IPS-15b (cell line): ENCODE measurements around the gene UBASH3B.

Source experiments
- H3K27me3 ChIP-seq: one replicate; pipeline ENCODE4 v1.6.1; 2013; ENCODE audit warnings: low read length; ENCODE audit not compliant: control insufficient read depth, insufficient read depth
- H3K36me3 ChIP-seq: one replicate; pipeline ENCODE4 v1.6.1; 2013; ENCODE audit warnings: low read length; ENCODE audit not compliant: control insufficient read depth, insufficient read depth
- H3K4me1 ChIP-seq: one replicate; pipeline ENCODE4 v1.6.1; 2013; ENCODE audit warnings: mild to moderate bottlenecking, low read length; ENCODE audit not compliant: control insufficient read depth, insufficient read depth
- H3K4me3 ChIP-seq: one replicate; pipeline ENCODE4 v1.5.1; 2013; ENCODE audit warnings: low read depth, low read length
- H3K9ac ChIP-seq: one replicate; pipeline ENCODE4 v1.6.1; 2013; ENCODE audit warnings: low read depth, mild to moderate bottlenecking, low read length
- H3K9me3 ChIP-seq: one replicate; pipeline ENCODE4 v1.6.1; 2013; ENCODE audit warnings: mild to moderate bottlenecking, low read length; ENCODE audit not compliant: control insufficient read depth, insufficient read depth

The UBASH3B gene

DNA sequence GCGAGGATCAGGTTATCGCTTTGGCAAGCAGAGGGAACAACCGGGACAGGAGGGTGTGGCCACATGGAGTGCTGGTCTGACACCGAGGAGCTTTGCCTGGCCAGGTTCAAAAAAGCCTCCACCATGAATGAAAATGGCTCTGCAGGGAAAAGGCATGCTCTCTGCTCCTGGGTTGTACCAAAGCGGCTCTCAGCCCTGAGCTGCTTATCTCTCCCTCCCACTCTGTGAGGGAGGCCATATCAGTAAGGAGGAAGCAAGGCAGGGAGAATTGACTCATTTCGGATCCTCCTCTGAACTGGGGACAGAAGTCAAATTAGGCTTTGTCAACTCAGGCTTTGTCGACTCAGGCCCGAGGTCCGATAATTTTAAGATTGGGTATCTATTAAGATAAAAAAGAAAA is 99.9 kb downstream of the UBASH3B start:
- no peak overlapping the region for H3K9ac ChIP-seq
- H3K36me3 ChIP-seq, result no peaks in the 10 kb centered on the region
- no peaks in the 10 kb centered on the region for H3K4me1 ChIP-seq
- H3K27me3 ChIP-seq, result no peaks in the 10 kb centered on the region
- H3K9me3 ChIP-seq, result no peaks in the 10 kb centered on the region
- no peak overlapping the region for H3K4me3 ChIP-seq

DNA sequence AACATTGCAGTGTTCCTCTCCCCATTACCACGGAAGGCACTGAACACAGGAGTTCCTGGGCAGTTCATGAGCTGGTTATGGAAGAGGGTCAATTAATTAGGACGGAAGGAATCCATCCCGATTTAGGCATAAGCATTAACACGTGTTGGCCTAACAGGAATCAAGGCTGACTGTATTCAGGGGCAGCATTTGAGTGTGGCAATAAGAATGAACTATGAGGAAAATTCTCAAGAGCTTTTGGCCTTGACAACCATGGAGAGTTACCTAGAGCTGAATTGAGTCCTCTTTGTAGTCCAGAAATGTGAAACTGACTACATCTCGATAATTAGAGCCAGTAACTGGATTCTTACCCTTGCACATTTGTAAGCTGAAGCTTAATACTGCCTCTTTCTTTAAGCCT is 100.4 kb downstream of the UBASH3B start:
- Histone ChIP-seq H3K27me3 (no peaks in the 10 kb centered on the region), H3K4me3 (no peak overlapping the region), H3K36me3 (no peaks in the 10 kb centered on the region), H3K9me3 (no peaks in the 10 kb centered on the region), H3K9ac (no peak overlapping the region), H3K4me1 (no peaks in the 10 kb centered on the region)

DNA sequence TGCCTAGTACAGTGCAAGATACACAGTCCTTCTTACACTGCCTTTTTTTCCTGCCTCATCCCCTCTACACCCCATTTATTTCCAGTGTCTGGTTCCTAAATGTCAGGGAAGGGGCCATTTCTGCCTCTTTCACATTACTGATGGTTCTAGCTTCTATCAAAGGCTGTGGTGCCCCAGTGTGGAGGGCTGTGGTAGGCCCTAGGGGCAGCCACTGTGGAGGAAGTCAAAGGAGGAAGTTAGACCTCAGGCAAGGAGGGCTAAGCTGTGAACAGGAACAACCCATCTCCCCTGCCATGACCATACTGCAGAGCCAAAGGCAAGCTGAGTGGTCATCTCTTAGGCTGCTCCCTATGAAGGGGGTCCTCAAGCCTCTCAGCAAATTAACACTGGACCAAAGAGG is 100.9 kb downstream of the UBASH3B start:
- no peaks in the 10 kb centered on the region for H3K9me3 ChIP-seq
- H3K9ac ChIP-seq, result no peak overlapping the region
- no peaks in the 10 kb centered on the region for H3K4me1 ChIP-seq
- no peak overlapping the region for H3K4me3 ChIP-seq
- no peaks in the 10 kb centered on the region for H3K27me3 ChIP-seq
- H3K36me3 ChIP-seq, result no peaks in the 10 kb centered on the region

DNA sequence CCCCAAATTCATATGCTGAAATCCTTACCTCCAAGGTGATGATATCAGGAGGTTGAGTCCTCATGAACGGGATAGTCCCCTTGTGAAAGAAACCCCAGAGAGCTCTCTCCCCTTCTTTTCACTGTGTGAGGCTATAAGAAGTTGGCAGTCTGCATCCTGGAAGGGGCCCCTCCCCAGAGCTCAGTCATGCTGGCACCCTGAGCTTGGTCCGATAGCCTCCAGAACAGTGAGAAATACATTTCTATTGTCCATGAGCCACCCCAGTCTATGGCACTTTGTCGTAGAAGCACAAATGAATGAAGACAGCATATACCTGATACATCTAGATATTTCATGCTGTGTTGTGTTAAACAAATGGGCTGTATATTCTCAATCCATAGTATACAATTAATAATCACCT is 101.7 kb downstream of the UBASH3B start:
- Histone ChIP-seq H3K4me1 (no peaks in the 10 kb centered on the region), H3K9me3 (no peaks in the 10 kb centered on the region), H3K36me3 (no peaks in the 10 kb centered on the region)

DNA sequence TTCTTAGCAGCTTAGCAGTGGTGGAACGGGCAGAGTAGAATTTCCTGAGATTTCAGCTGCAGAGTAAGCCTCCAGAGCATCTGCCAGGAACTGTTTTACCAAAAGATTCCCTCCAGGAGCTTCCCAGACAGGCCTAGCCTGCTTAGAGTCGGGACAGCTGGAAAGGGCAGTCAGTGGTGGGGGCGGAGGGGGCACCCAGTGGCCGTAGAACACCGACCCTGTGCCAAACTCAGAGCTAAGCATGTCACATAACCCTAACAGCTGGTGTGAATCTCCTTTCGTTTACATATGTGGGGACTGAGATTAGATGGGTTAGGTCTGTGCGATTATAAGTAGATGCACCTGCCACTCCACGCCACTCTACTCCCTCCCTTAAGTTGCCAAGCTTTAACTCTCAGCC is 102.8 kb downstream of the UBASH3B start:
- H3K36me3 ChIP-seq, result no peaks in the 10 kb centered on the region
- no peaks in the 10 kb centered on the region for H3K27me3 ChIP-seq
- no peaks in the 10 kb centered on the region for H3K4me1 ChIP-seq

More for the DNA sequence above, 101.7 kb downstream of the UBASH3B start:
- H3K27me3 ChIP-seq, result no peaks in the 10 kb centered on the region
- H3K4me3 ChIP-seq, result no peak overlapping the region
- H3K9ac ChIP-seq, result no peak overlapping the region

DNA sequence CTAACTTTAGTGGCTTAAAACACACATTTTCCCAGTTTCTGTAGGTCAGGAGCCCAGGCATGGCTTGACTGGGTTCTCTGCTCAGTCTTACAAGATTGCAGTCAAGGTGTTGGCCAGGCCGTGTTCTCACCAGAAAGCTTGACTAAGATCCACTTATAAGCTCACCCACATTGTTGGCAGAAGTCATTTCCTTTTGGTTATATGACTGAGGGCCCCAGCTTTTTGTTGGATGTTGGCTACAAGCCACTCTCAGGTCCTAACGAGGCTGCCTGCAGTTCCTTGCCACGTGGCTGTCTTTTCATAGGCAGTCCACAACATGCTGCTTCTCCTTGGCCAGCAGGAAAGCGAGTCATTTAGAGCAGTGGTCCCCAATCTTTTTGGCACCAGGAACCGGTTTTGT is 103.5 kb downstream of the UBASH3B start:
- Histone ChIP-seq H3K4me1 (no peaks in the 10 kb centered on the region), H3K9ac (no peak overlapping the region), H3K27me3 (no peaks in the 10 kb centered on the region), H3K4me3 (no peak overlapping the region), H3K36me3 (no peaks in the 10 kb centered on the region), H3K9me3 (no peaks in the 10 kb centered on the region)

More for the DNA sequence above, 102.8 kb downstream of the UBASH3B start:
- no peaks in the 10 kb centered on the region for H3K9me3 ChIP-seq
- H3K9ac ChIP-seq, result no peak overlapping the region
- no peak overlapping the region for H3K4me3 ChIP-seq

DNA sequence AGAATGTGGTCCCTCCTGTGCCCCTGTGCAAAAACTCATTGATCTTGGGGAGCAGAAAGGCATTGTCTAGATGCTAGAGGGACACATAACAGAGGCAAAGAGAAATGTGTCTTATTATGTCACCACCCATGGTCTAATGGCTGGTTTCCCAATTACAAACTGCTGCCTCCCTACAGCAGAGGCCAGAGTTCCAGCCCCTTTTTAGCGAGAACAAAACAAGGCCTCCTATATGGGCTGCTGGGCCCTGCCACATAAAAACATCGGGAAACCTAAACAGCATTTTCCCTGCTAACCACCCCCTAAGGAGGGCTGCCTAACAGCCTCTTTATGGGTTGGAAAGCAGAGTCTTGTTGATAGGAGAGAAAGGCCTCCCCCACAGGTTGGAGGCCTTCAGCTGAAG is 107.6 kb downstream of the UBASH3B start:
- Histone ChIP-seq H3K9ac (no peak overlapping the region), H3K4me1 (no peaks in the 10 kb centered on the region), H3K36me3 (no peaks in the 10 kb centered on the region), H3K27me3 (no peaks in the 10 kb centered on the region), H3K9me3 (no peaks in the 10 kb centered on the region), H3K4me3 (no peak overlapping the region)

DNA sequence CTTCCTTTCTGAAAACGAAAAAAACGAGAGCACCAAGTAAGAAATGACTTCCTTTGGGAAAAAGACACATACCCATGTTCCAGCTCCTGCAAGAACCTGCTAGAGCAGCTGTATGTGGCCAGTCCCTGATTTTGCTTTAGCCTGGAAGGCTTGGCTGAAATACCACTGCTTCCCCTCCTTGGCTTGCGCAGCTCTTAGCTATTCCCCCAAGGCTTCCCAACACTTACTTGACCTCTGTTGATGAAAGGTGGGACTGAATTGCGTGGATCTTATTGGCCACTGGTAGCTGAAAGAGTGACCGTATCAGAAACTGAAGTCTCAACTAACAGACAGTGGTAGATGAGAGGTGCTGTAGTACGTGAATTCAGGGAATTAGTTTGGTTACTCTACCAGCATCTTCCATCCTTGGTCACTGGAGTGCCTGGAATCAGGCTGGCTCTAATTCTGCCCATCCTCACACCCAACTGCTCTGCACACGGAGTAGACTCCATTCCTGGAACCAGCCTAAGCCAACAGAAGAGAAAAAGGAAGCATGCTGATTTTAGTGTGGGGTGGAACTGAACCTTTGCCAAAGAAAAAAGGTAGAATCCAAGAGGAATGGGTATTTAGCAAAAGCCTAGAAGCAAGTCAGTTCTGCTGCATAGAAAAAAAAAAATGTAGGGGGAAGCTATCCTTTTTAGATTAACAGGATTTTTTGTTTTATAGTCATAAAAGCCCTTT is 109.0 kb downstream of the UBASH3B start:
- Histone ChIP-seq H3K4me3 (no peak overlapping the region), H3K9ac (no peak overlapping the region), H3K36me3 (no peaks in the 10 kb centered on the region), H3K27me3 (no peaks in the 10 kb centered on the region), H3K9me3 (no peaks in the 10 kb centered on the region), H3K4me1 (no peaks in the 10 kb centered on the region)

DNA sequence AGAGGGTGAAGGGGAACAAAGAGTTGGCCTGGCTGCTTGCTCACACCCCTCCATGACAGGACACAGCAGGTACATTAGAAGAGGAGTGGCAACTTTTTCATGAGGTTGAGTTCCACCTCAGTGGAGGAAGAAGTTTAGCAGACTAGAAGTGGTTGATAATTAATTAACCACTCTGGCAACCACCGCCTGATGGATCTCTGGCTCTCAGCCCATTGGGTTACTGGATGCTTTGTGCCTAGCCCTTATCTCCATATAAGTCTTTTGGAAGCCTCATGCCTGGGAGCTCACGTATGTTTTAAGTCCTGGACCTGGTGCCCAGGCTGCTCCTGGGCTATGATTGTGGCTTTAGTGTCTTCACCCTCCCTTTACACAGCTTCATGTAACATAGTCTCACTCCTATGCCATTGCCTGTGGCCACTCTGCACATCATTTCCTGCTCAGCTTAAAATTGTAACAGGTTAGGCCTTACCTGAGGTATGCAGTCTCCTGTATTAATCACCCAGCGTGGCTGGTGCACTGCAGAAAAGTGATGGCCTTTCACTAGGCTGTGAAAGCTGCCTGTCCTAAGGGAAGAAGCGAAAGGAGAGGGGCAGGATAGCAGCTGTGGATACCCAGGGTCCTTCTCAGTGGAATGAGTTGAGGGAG is 110.1 kb downstream of the UBASH3B start:
- Histone ChIP-seq H3K9ac (no peak overlapping the region), H3K36me3 (no peaks in the 10 kb centered on the region), H3K9me3 (no peaks in the 10 kb centered on the region), H3K4me1 (no peaks in the 10 kb centered on the region), H3K4me3 (no peak overlapping the region), H3K27me3 (no peaks in the 10 kb centered on the region)

DNA sequence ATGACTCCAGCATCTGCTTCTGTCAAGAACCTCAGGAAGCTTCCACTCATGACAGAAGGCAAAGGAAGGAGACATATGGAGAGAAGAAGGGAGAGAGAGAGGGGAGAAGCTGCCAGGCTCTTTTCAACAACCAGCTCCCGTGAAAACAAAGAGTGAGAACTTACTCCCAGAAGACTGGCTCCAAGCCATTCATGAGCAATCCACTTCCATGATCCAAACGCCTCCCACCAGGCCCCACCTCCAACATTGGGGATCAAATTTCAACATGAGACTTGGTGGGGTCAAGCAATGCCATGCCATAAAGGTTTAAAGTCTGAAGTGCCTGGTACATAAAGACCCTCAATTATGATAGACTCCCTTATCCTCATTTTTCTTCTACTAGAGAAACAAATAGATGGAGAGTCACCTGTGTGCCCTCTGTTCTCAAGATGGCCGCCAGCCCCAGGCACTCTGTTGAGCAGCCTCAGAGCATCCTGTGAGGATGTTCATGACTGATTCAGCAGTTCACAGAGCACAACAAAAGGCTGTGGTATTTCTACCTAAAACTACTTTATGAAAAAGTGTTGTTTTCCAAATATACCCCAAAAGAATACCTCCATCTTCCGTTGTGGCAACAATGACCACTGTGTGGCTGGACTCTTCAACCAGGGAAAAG is 113.7 kb downstream of the UBASH3B start:
- Histone ChIP-seq H3K4me1 (no peaks in the 10 kb centered on the region), H3K9me3 (no peaks in the 10 kb centered on the region), H3K9ac (no peak overlapping the region), H3K4me3 (no peak overlapping the region), H3K27me3 (no peaks in the 10 kb centered on the region), H3K36me3 (no peaks in the 10 kb centered on the region)

DNA sequence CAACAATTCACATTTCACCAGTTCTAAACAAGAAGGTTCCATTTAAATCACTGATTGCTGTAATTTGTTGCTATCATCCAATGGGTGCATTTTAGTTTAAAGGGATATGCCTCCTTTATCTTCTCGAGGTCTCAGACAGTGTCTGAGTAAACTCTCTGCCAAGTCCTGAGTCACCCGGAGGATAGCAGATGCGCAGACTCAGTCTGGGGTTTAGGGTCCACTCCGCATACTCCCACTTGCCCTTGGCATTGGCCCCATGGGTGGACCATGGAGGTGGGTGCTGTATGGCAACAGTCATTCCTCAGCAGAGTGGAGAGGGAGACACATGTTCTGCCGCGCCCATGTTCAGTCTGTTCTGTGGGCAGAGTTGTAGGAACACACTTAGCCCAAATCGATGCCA is 117.4 kb downstream of the UBASH3B start:
- Histone ChIP-seq H3K36me3 (no peaks in the 10 kb centered on the region), H3K4me3 (no peak overlapping the region), H3K9ac (no peak overlapping the region), H3K4me1 (no peaks in the 10 kb centered on the region), H3K27me3 (no peaks in the 10 kb centered on the region), H3K9me3 (no peaks in the 10 kb centered on the region)

DNA sequence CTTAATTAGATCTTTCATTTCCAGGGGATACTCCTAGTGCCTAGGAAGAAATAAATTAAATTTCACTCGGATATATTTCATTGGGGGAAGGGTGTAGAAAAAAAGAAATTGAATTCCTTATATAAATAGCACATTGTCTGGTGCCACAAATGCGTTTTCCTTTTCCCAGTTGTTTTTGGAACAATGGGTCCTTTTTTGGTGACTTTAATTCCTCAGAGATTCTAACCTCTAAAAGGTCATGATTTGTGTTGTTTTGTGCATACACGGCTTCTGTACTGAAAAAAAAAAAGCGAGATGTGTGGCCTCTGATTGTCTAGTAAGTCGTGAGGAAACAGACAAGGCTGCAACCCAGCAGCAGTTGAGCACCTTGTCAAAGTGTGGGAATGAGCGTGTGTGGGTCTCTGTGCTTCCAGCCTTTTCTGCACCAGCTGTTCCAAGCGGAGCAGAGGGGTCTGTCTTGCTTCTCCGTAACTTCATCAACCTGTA is 118.3 kb downstream of the UBASH3B start:
- Histone ChIP-seq H3K4me1 (no peaks in the 10 kb centered on the region), H3K36me3 (no peaks in the 10 kb centered on the region), H3K27me3 (no peaks in the 10 kb centered on the region), H3K4me3 (no peak overlapping the region), H3K9me3 (no peaks in the 10 kb centered on the region), H3K9ac (no peak overlapping the region)
